HepG2 (cell line): ENCODE results near the gene DEFB129. TPM values are rescaled to one million over a fixed set of nuclear protein-coding genes. Genes with fewer than 3 reads are reported as not detected.

ENCODE experiments used
- ATAC-seq: fragments of 200-7000 bp; cut with Tn5 transposase; 3 replicates; pipeline ENCODE4 v1.9.1; 2020; ENCODE audit warnings: mild to moderate bottlenecking, moderate library complexity
- BruUV-seq: library from RNA; stranded (reverse); fragments of 400-500 nt; replicated peaks from 2 replicates; lab custom pipeline; 2021; lab: Mats Ljungman, UMichigan
- CTCF ChIA-PET: fragments of 300-600 bp; formaldehyde crosslinking; extraction: SDS; loops from one replicate; lab custom pipeline; 2021; ENCODE audit warnings: low total read pairs, inconsistent platforms, low intra/inter-chr PET ratio; lab: Yijun Ruan, JAX
- POLR2A ChIA-PET: fragments of 350-600 bp; sonication (Branson Sonifier 250); formaldehyde crosslinking; loops from one replicate; lab custom pipeline; 2020; ENCODE audit warnings: antibody characterized with exemption, inconsistent platforms; lab: Yijun Ruan, JAX
- DNase-seq: peaks from one replicate; pipeline ENCODE4 v3.0.0-alpha.2; 2015; ENCODE audit warnings: low spot score
- FAIRE-seq: peaks from 3 replicates; lab custom pipeline; 2011; peaks lifted over from hg19 to GRCh38; lab: Jason Lieb, UNC
- H2AFZ ChIP-seq: one replicate; pipeline ENCODE4 v1.6.1; 2011; ENCODE audit warnings: low read length, inconsistent platforms
- H3K27ac ChIP-seq: fragments of 300-600 bp; 3 replicates; pipeline ENCODE4 v1.8.0; 2011; ENCODE audit warnings: mixed run types, mild to moderate bottlenecking, mixed read lengths, low read length, inconsistent platforms; ENCODE audit not compliant: insufficient read depth; ENCODE audit errors: extremely low read length
- H3K27me3 ChIP-seq, 2 experiments: fragments of 200-600 bp in 1 of 2; 2 replicates in 1 of 2; 3 replicates in 1 of 2; pipeline versions ENCODE4 v1.6.0 to v1.8.0; 2011; ENCODE audit warnings: low read length in 2 of 2, mild to moderate bottlenecking in 2 of 2, moderate library complexity in 2 of 2, inconsistent platforms in 1 of 2; ENCODE audit not compliant: insufficient read depth in 2 of 2, control insufficient read depth in 1 of 2
- H3K36me3 ChIP-seq, 2 experiments: fragments of 200-600 bp in 1 of 2; replicated peaks in 1 of 2; 2 replicates in 1 of 2; 3 replicates in 1 of 2; pipeline versions ENCODE4 v1.5.1 to v1.8.0; 2011; ENCODE audit warnings: low read length in 2 of 2, inconsistent platforms in 1 of 2; ENCODE audit not compliant: insufficient read depth in 2 of 2, control insufficient read depth in 1 of 2
- H3K4me1 ChIP-seq: 2 replicates; pipeline ENCODE4 v1.5.1; 2012; ENCODE audit warnings: low read length, inconsistent platforms; ENCODE audit not compliant: insufficient read depth
- H3K4me2 ChIP-seq: 2 replicates; pipeline ENCODE4 v1.6.0; 2011; ENCODE audit warnings: low read depth, low read length, inconsistent platforms
- H3K4me3 ChIP-seq, 3 experiments: fragments of 200-600 bp in 1 of 3; sonication (generic), shearing (Covaris generic) in 1 of 3; replicated peaks in 1 of 3; 2 replicates each; pipeline ENCODE4 v1.5.1; 2011 to 2016; ENCODE audit warnings: low read length in 3 of 3, inconsistent platforms in 2 of 3, low read depth in 2 of 3, mild to moderate bottlenecking in 2 of 3, control low read depth in 1 of 3, mixed read lengths in 1 of 3; ENCODE audit not compliant: insufficient read depth in 1 of 3
- H3K79me2 ChIP-seq: one replicate; pipeline ENCODE4 v1.6.1; 2011; ENCODE audit warnings: low read length, inconsistent platforms; ENCODE audit not compliant: insufficient read depth
- H3K9ac ChIP-seq: 2 replicates; pipeline ENCODE4 v1.6.0; 2011; ENCODE audit warnings: mild to moderate bottlenecking, low read depth, low read length, inconsistent platforms; ENCODE audit not compliant: insufficient read depth
- H3K9me3 ChIP-seq: 2 replicates; pipeline ENCODE4 v1.5.1; 2012; ENCODE audit warnings: mild to moderate bottlenecking, low read length
- H4K20me1 ChIP-seq: 2 replicates; pipeline ENCODE4 v1.6.0; 2011; ENCODE audit warnings: inconsistent platforms, mild to moderate bottlenecking, low read length, moderate library complexity; ENCODE audit not compliant: insufficient read depth
- HOXA5 ChIP-seq: sonication (generic); formaldehyde crosslinking; IDR thresholded peaks from 2 replicates; pipeline ENCODE4 v1.4.0; 2020; ENCODE audit warnings: missing genetic modification reagents
- KLF15 ChIP-seq: sonication (generic); formaldehyde crosslinking; IDR thresholded peaks from 2 replicates; pipeline ENCODE4 v1.8.1; 2023; ENCODE audit warnings: borderline replicate concordance, mild to moderate bottlenecking, inconsistent platforms, missing genetic modification reagents, mixed read lengths
- LBX2 ChIP-seq: sonication (generic); formaldehyde crosslinking; IDR thresholded peaks from 2 replicates; pipeline ENCODE4 v1.5.0; 2020; ENCODE audit warnings: missing genetic modification reagents, mild to moderate bottlenecking, borderline replicate concordance
- PRMT3 ChIP-seq: sonication (generic); formaldehyde crosslinking; IDR thresholded peaks from 2 replicates; pipeline ENCODE4 v1.8.1; 2022; ENCODE audit warnings: low read depth, mild to moderate bottlenecking, moderate library complexity, missing genetic modification reagents, borderline replicate concordance
- REPIN1 ChIP-seq: sonication (generic); formaldehyde crosslinking; IDR thresholded peaks from 2 replicates; pipeline ENCODE4 v1.8.0; 2022; ENCODE audit warnings: missing genetic modification reagents, low read depth, mild to moderate bottlenecking, borderline replicate concordance
- SP140L ChIP-seq: sonication (generic); formaldehyde crosslinking; IDR thresholded peaks from 2 replicates; pipeline ENCODE4 v1.4.0; 2020; ENCODE audit warnings: missing genetic modification reagents, borderline replicate concordance
- ZFP36L2 ChIP-seq: sonication (generic); formaldehyde crosslinking; IDR thresholded peaks from 2 replicates; pipeline ENCODE4 v1.4.0; 2020; ENCODE audit warnings: missing genetic modification reagents
- ZFP82 ChIP-seq: sonication (generic); formaldehyde crosslinking; IDR thresholded peaks from 2 replicates; pipeline ENCODE4 v1.5.1; 2020; ENCODE audit warnings: mild to moderate bottlenecking, missing genetic modification reagents, borderline replicate concordance
- ZNF225 ChIP-seq: sonication (generic); formaldehyde crosslinking; IDR thresholded peaks from 2 replicates; pipeline ENCODE4 v1.4.0; 2020; ENCODE audit warnings: mild to moderate bottlenecking, missing genetic modification reagents
- ZNF451 ChIP-seq: sonication (generic); formaldehyde crosslinking; IDR thresholded peaks from 2 replicates; pipeline ENCODE4 v1.5.0; 2020; ENCODE audit warnings: mild to moderate bottlenecking, missing genetic modification reagents
- ZNF558 ChIP-seq: sonication (generic); formaldehyde crosslinking; IDR thresholded peaks from 2 replicates; pipeline ENCODE4 v1.9.0; 2022; ENCODE audit warnings: mild to moderate bottlenecking, missing genetic modification reagents, borderline replicate concordance
- ZNF615 ChIP-seq: sonication (generic); formaldehyde crosslinking; IDR thresholded peaks from 2 replicates; pipeline ENCODE4 v1.5.0; 2020; ENCODE audit warnings: mild to moderate bottlenecking, missing genetic modification reagents, borderline replicate concordance
- ZNF782 ChIP-seq: sonication (generic); formaldehyde crosslinking; IDR thresholded peaks from 2 replicates; pipeline ENCODE4 v1.4.0; 2020; ENCODE audit warnings: missing genetic modification reagents, mild to moderate bottlenecking, borderline replicate concordance
- ZSCAN30 ChIP-seq: sonication (generic); formaldehyde crosslinking; IDR thresholded peaks from 2 replicates; pipeline ENCODE4 v1.5.0; 2020; ENCODE audit warnings: mild to moderate bottlenecking, missing genetic modification reagents
- ZXDC ChIP-seq: sonication (generic); formaldehyde crosslinking; IDR thresholded peaks from 2 replicates; pipeline ENCODE4 v1.5.0; 2020; ENCODE audit warnings: mild to moderate bottlenecking, missing genetic modification reagents
- WGBS: methylation state at CpG from one replicate; pipeline ENCODE4 v1.1.6; 2017; ENCODE audit warnings: low lambda C conversion rate; 5-methylcytosine and 5-hydroxymethylcytosine counted together
- in situ Hi-C: cut with HindIII; loops from 2 replicates; pipeline ENCODE4 v1.10.0; 2017; ENCODE audit warnings: low pct_unique_long_range_greater_than_20kb; ENCODE audit not compliant: extremely low pct_ligation_motif_present
- intact Hi-C: fragments of 100-400 bp; cut with micrococcal nuclease; formaldehyde crosslinking; loops from one replicate; pipeline ENCODE4 v1.10.0; 2022; ENCODE audit not compliant: unreplicated experiment
- polyA plus RNA-seq, 8 experiments: library from polyadenylated mRNA; depleted of rRNA in 3 of 8; stranded (reverse) in 7 of 8; unstranded in 1 of 8; fragments of >200 nt; fragmentation: Illumina TruSeq in 4 of 8; extraction: Trizol in 4 of 8; gene quantifications; 2 replicates each; pipeline versions ENCODE4 v1.2.1 to v1.2.3, GENCODE V29; 2011 to 2016; ENCODE audit warnings: low read depth in 4 of 8, missing spikeins in 1 of 8, mixed read lengths in 1 of 8; ENCODE audit not compliant: insufficient read depth in 1 of 8
- total RNA-seq, 5 experiments: library from RNA; depleted of rRNA; stranded (reverse); fragments of >200 nt; fragmentation: Illumina TruSeq; extraction: Trizol; gene quantifications; 2 replicates each; pipeline ENCODE4 v1.2.3, GENCODE V29; 2016; ENCODE audit warnings: low read depth in 1 of 5

DEFB129 gene
- total and polyA plus RNA-seq, 2 of the 13 experiments (the other 11 are each of a cell fraction or from before 2014, with no cell fraction given), result not detected

GRCh38 chr20:237489-237888 lies 10.4 kb downstream of the DEFB129 start:
- no peak for FAIRE-seq
- Histone ChIP-seq H3K9ac (no peak overlapping the region), H3K9me3 (no peaks in the 10 kb centered on the region), H2AFZ (no peak overlapping the region), H3K36me3 (no peaks in the 10 kb centered on the region), H3K4me2 (no peak overlapping the region), H3K79me2 (no peaks in the 10 kb centered on the region), H3K4me1 (no peaks in the 10 kb centered on the region), H3K27me3 (peaks cover 2 to 15% of the 10 kb centered on the region in 2 experiments; a peak in 3 of 5 replicates), H4K20me1 (no peaks in the 10 kb centered on the region), H3K27ac (no peak overlapping the region), H3K4me3 (no peak overlapping the region)
- 43% methylated on average over 4 of the region's 4 CpGs for WGBS
- no peak for ATAC-seq
- intact Hi-C loops (no loop called here), in situ Hi-C loops (no loop called here)
- no peak for TF ChIP-seq ZNF615 (CRISPR knock-in tag)
- no peak for TF ChIP-seq ZFP36L2 (CRISPR knock-in tag)
- no peak for TF ChIP-seq LBX2 (CRISPR knock-in tag)
- no peak for TF ChIP-seq HOXA5 (CRISPR knock-in tag)
- TF ChIP-seq ZNF558 (CRISPR knock-in tag), result no peak
- TF ChIP-seq SP140L (CRISPR knock-in tag), result no peak
- no peak for TF ChIP-seq ZNF225 (CRISPR knock-in tag)
- no peak for TF ChIP-seq ZFP82 (CRISPR knock-in tag)
- DNase-seq, result no peak
- BruUV-seq, result no TSS peak
- CTCF ChIA-PET, result no interaction called here
- POLR2A ChIA-PET, result no interaction called here

GRCh38 chr20:237929-238328 lies 10.9 kb downstream of the DEFB129 start:
- intact Hi-C loops (no loop called here), in situ Hi-C loops (no loop called here)
- peaks cover 2 to 17% of the 10 kb centered on the region in 2 experiments; a peak in 3 of 5 replicates for H3K27me3 ChIP-seq
- no peaks in the 10 kb centered on the region for H3K79me2 ChIP-seq
- no peak overlapping the region for H2AFZ ChIP-seq
- no peaks in the 10 kb centered on the region for H3K4me1 ChIP-seq
- no peak for FAIRE-seq
- ChIA-PET POLR2A (no interaction called here), CTCF (no interaction called here)
- H3K9me3 ChIP-seq, result no peaks in the 10 kb centered on the region
- H3K4me2 ChIP-seq, result no peak overlapping the region
- no peak for DNase-seq
- no TSS peak for BruUV-seq
- ATAC-seq, result no peak
- H3K4me3 ChIP-seq, result no peak overlapping the region
- H3K27ac ChIP-seq, result no peak overlapping the region
- WGBS, result 0% methylated on average over 3 of the region's 3 CpGs
- no peaks in the 10 kb centered on the region for H4K20me1 ChIP-seq
- H3K36me3 ChIP-seq, result no peaks in the 10 kb centered on the region
- no peak overlapping the region for H3K9ac ChIP-seq
- TF ChIP-seq PRMT3 (CRISPR knock-in tag) (no peak), REPIN1 (no peak), ZSCAN30 (no peak), ZNF451 (CRISPR knock-in tag) (no peak), KLF15 (CRISPR knock-in tag) (no peak), ZNF782 (CRISPR knock-in tag) (no peak), ZXDC (CRISPR knock-in tag) (no peak)
